WERI-Rb-1 (cell line): ENCODE data around the gene FN3K.
"Not testable (repeated sequence)": the region's sequence is repeated elsewhere in the genome, so short reads cannot be mapped to it uniquely, and the experiment has no call there.

Experiments
- DNase-seq: peaks from one replicate; pipeline ENCODE4 v3.0.0-alpha.2; 2020
- H3K27ac ChIP-seq: fragments of 250-450 bp; sonication (Bioruptor Pico); 2 replicates; pipeline ENCODE4 v1.5.1; 2020; ENCODE audit warnings: mild to moderate bottlenecking, moderate library complexity
- H3K27me3 ChIP-seq: fragments of 250-450 bp; sonication (Bioruptor Pico); 2 replicates; pipeline ENCODE4 v1.5.1; 2021; ENCODE audit warnings: mild to moderate bottlenecking, low read depth, moderate library complexity; ENCODE audit not compliant: insufficient read depth, severe bottlenecking
- H3K36me3 ChIP-seq: fragments of 250-450 bp; sonication (Bioruptor Pico); 2 replicates; pipeline ENCODE4 v1.5.1; 2020; ENCODE audit warnings: mild to moderate bottlenecking, moderate library complexity
- H3K4me3 ChIP-seq: 2 replicates; pipeline ENCODE4 v1.5.1; 2011; ENCODE audit warnings: low read depth, mild to moderate bottlenecking, control low read depth, low read length
- H3K9me3 ChIP-seq: fragments of 250-450 bp; sonication (Bioruptor Pico); 2 replicates; pipeline ENCODE4 v1.5.1; 2021; ENCODE audit warnings: mild to moderate bottlenecking, moderate library complexity; ENCODE audit not compliant: severe bottlenecking
- CTCF ChIP-seq: IDR thresholded peaks from 2 replicates; pipeline ENCODE4 v1.5.1; 2011; ENCODE audit warnings: low read depth, mild to moderate bottlenecking, control low read depth, inconsistent platforms, low read length

Gene FN3K

DNA sequence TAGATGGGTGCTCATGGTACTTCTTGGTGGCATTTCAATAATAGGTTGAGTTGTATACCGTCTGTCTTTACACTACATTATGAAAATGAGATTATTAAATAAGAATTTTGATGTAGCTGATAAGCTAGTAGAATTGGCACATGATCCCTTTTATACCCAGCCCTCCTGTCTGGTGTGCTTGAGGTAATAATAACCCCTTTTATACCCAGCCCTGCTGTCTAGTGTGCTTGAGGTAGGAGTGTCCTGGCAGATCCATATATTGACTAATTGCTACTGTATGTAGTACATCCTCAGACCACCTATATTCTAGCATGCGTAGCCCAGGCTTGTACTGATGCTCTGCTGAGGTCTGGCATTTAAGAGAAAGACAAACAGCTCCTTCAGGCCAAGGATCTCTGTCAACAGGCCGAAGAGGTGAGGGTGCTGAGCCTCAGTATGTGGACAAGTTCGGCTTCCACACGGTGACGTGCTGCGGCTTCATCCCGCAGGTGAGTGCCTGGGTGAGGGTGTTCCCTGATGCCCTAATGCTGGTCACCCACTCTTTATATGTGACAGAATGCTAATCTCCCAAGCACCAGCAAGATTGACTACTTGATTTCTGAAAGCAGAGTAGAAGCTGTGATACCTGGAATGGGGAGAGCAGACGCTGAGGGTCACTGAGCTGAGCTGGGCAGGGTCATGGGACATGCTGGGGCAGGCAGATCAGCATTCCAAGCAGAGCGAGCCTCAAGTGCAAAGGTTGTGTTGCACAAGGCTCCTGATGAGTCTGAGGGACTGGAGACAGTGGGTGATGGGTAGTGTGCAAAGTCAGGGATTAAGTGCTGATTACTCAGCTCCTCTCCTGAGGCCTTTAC is 5.7 kb downstream of the FN3K start:
- no peak for DNase-seq
- TF ChIP-seq CTCF = no peak
- H3K4me3 ChIP-seq = no peak overlapping the region
- no peaks in the 10 kb centered on the region for H3K27me3 ChIP-seq
- H3K36me3 ChIP-seq = peaks cover 69% of the 10 kb centered on the region
- H3K27ac ChIP-seq = no peak overlapping the region
- peaks cover 21% of the 10 kb centered on the region for H3K9me3 ChIP-seq

GRCh38 chr17:82743344-82744219 is 8.2 kb downstream of the FN3K start:
- no peak overlapping the region for H3K4me3 ChIP-seq
- peak overlapping the region; percentile 59 for H3K27ac ChIP-seq
- H3K9me3 ChIP-seq = peaks cover 34% of the 10 kb centered on the region
- H3K36me3 ChIP-seq = peaks cover 61% of the 10 kb centered on the region
- TF ChIP-seq CTCF = peak; percentile 66
- no peak for DNase-seq
- H3K27me3 ChIP-seq = no peaks in the 10 kb centered on the region

- H3K27me3 ChIP-seq, H3K4me3 ChIP-seq, DNase-seq: not testable (repeated sequence)
- Histone ChIP-seq H3K36me3 (peaks cover 63% of the 10 kb centered on the region), H3K27ac (peak overlapping the region; percentile 59), H3K9me3 (peaks cover 38% of the 10 kb centered on the region)
These were observed 9.3 kb downstream of the FN3K start for GRCh38 chr17:82744736-82745135.

- DNase-seq = no peak
- Histone ChIP-seq H3K4me3 (no peak overlapping the region), H3K27ac (peak overlapping the region; percentile 59), H3K27me3 (no peaks in the 10 kb centered on the region), H3K36me3 (peaks cover 55% of the 10 kb centered on the region), H3K9me3 (peaks cover 32% of the 10 kb centered on the region)
- no peak for TF ChIP-seq CTCF
These were observed 10.1 kb downstream of the FN3K start for GRCh38 chr17:82745524-82745923.

GRCh38 chr17:82748756-82749155 is 13.3 kb downstream of the FN3K start:
- DNase-seq = no peak
- peaks cover 26% of the 10 kb centered on the region for H3K9me3 ChIP-seq
- H3K4me3 ChIP-seq = no peak overlapping the region
- no peak for TF ChIP-seq CTCF
- peaks cover 35% of the 10 kb centered on the region for H3K36me3 ChIP-seq
- H3K27ac ChIP-seq = no peak overlapping the region
- H3K27me3 ChIP-seq = no peaks in the 10 kb centered on the region

DNA sequence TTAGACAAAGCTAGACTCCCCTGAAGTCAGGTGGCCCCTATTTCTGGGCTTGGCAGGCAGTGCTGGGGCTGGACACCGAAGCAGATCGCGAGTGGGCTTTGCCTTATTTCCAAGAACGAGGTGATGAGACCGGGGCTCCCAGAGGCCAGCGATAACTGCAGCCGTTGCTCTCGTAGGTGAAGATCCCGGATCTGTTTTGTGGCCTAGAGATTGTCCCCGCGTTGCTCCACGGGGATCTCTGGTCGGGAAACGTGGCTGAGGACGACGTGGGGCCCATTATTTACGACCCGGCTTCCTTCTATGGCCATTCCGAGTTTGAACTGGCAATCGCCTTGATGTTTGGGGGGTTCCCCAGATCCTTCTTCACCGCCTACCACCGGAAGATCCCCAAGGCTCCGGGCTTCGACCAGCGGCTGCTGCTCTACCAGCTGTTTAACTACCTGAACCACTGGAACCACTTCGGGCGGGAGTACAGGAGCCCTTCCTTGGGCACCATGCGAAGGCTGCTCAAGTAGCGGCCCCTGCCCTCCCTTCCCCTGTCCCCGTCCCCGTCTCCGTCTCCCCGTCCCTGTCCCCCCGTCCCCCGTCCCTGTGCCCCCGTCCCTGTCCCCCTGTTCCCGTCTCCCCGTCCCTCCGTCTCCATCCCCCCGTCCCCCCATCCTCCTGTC is 15.0 kb downstream of the FN3K start:
- Histone ChIP-seq H3K9me3 (peaks cover 26% of the 10 kb centered on the region), H3K27me3 (no peaks in the 10 kb centered on the region)
- no peak for DNase-seq

More for the DNA sequence above, 15.0 kb downstream of the FN3K start:
- Histone ChIP-seq H3K27ac (no peak overlapping the region), H3K4me3 (no peak overlapping the region), H3K36me3 (peaks cover 40% of the 10 kb centered on the region)
- TF ChIP-seq CTCF = no peak
